AG10803 (cell line): ENCODE measurements around the gene MID1.

Source experiments
- DNase-seq: peaks from one replicate; pipeline ENCODE4 v3.0.0; 2010; ENCODE audit warnings: low read depth
- H3K4me3 ChIP-seq: 2 replicates; pipeline ENCODE4 v1.5.1; 2011; ENCODE audit warnings: mild to moderate bottlenecking, low read length, control low read depth
- TF ChIP-seq, protein P1 (sequence below): conservative IDR thresholded peaks from 2 replicates; pipeline ENCODE4 v1.5.1; 2011; ENCODE audit warnings: mild to moderate bottlenecking, low read length, control low read depth, inconsistent platforms

The MID1 gene

DNA sequence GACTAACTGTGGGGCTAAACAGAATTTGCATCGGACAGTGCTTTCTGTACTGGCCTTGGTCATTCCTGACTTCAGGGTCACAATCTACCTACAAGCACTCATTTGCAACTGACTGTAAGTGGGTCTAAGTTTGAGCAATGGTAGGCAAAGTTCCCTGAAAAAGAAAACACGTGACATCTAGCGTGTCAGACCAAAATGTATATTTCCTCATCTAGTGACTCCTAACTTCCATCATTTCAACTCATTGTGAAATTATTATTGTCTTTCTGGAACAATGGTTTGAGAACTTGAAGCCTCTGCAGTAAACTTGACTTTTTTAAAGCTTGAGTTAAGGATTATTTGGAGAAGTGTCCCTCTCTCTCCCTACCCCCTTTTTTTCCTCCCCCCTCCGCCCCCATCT lies 113.6 kb downstream of the MID1 start:
- no peak overlapping the region for H3K4me3 ChIP-seq
- no peak for DNase-seq
- TF ChIP-seq, protein P1, sequence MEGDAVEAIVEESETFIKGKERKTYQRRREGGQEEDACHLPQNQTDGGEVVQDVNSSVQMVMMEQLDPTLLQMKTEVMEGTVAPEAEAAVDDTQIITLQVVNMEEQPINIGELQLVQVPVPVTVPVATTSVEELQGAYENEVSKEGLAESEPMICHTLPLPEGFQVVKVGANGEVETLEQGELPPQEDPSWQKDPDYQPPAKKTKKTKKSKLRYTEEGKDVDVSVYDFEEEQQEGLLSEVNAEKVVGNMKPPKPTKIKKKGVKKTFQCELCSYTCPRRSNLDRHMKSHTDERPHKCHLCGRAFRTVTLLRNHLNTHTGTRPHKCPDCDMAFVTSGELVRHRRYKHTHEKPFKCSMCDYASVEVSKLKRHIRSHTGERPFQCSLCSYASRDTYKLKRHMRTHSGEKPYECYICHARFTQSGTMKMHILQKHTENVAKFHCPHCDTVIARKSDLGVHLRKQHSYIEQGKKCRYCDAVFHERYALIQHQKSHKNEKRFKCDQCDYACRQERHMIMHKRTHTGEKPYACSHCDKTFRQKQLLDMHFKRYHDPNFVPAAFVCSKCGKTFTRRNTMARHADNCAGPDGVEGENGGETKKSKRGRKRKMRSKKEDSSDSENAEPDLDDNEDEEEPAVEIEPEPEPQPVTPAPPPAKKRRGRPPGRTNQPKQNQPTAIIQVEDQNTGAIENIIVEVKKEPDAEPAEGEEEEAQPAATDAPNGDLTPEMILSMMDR: no peak

GRCh38 chrX:10505726-10506125 lies 114.7 kb downstream of the MID1 start:
- no peak overlapping the region for H3K4me3 ChIP-seq
- DNase-seq: no peak
- TF ChIP-seq, protein P1: no peak

DNA sequence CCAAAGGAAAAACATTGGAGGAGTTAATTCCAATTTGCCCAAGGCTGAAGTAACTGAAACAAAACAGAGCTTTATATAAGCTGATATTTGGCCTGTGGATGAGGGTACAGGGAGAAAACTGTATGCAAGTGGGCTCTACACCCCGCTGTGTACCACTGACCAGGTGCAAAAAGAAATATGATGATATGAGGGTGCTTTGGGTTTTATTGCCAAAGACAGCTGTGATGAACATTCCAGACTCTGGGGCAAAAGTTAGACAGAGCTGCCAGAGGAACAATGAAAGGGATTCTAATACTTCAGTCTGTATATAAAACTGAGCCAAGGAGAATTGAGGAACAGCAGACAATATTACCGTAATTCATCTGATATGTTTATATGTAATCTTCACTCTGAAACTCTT lies 117.4 kb downstream of the MID1 start:
- TF ChIP-seq, protein P1: no peak
- no peak overlapping the region for H3K4me3 ChIP-seq
- no peak for DNase-seq

DNA sequence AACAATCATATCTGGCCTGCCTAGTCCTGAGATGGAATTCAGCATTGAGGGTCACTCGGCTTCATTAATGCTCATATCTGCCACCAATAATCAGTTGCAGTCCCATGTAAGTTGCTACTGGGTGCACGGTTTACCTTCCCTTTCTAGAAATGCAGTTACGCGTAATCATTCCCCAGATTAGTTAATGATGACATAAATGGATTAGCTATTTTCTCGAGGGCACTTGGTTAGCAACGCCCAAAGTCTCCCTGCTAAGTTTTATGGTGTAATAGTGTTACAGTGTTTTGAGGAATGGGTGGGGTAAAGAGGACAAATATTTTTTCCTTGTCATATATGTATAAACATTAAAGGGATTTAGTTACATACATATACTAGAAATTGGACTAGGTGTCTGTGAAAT lies 118.8 kb downstream of the MID1 start:
- DNase-seq: no peak
- no peak overlapping the region for H3K4me3 ChIP-seq
- TF ChIP-seq, protein P1: no peak

GRCh38 chrX:10496345-10496965 lies 123.9 kb downstream of the MID1 start:
- DNase-seq: peak; percentile 88
- H3K4me3 ChIP-seq: no peak overlapping the region
- TF ChIP-seq, protein P1: no peak

DNA sequence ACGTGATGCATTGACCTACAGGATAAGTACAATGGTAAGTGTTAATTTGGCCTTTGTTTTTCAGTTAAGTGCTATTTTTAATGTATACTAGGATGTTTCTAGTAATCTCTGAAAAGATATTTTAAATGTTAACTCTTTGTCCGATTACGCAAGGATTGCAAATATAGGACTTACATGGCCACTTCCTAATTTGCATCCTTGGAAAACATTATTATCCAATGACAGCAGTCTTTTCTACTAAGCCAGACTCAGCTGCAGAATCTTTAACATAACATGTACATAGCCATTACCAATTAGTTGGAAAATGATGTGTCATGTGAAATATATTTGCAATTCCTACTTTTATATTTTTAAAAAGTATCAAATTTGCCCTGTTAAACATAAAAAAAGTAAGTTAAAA lies 124.7 kb downstream of the MID1 start:
- TF ChIP-seq, protein P1: no peak
- no peak for DNase-seq
- H3K4me3 ChIP-seq: no peak overlapping the region

GRCh38 chrX:10492250-10492649 lies 128.1 kb downstream of the MID1 start:
- no peak for DNase-seq
- TF ChIP-seq, protein P1: no peak
- no peak overlapping the region for H3K4me3 ChIP-seq
